NCI-H345 treated with DMSO at 0.1 percent for 48 hours (cell line): ENCODE results near the gene PEX7.
"Not testable (repeated sequence)": the region's sequence is repeated elsewhere in the genome, so short reads cannot be mapped to it uniquely, and the experiment has no call there.

Source experiments
- DNase-seq: peaks from one replicate; lab custom pipeline; 2025; ENCODE audit not compliant: unreplicated experiment; lab: John Stamatoyannopoulos, UW

The PEX7 gene

GRCh38 chr6:136949957-136950356 is 127.6 kb downstream of the PEX7 start:
- not testable (repeated sequence) for DNase-seq

- no peak for DNase-seq
Observed at GRCh38 chr6:136950436-136951126, 128.2 kb downstream of the PEX7 start.

- peak; percentile 35 for DNase-seq
Observed at GRCh38 chr6:136952714-136953260, 130.4 kb downstream of the PEX7 start.

GRCh38 chr6:136955123-136955522 is 132.7 kb downstream of the PEX7 start:
- no peak for DNase-seq

GRCh38 chr6:136956590-136957544 is 134.5 kb downstream of the PEX7 start:
- peak; percentile 83 for DNase-seq

GRCh38 chr6:136958168-136958567 is 135.8 kb downstream of the PEX7 start:
- no peak for DNase-seq

GRCh38 chr6:136959471-136959891 is 137.1 kb downstream of the PEX7 start:
- DNase-seq = peak; percentile 69

GRCh38 chr6:136959935-136960334 is 137.5 kb downstream of the PEX7 start:
- DNase-seq = not testable (repeated sequence)

- no peak for DNase-seq
Observed at GRCh38 chr6:136960781-136961180, 138.4 kb downstream of the PEX7 start.

GRCh38 chr6:136961848-136962247 is 139.5 kb downstream of the PEX7 start:
- DNase-seq = peak; percentile 49

- DNase-seq = peak; percentile 90
Observed at GRCh38 chr6:136962661-136963060, 140.3 kb downstream of the PEX7 start.

- DNase-seq = no peak
Observed at GRCh38 chr6:136963259-136963658, 140.9 kb downstream of the PEX7 start.
